Activated T-cell treated with anti-CD3 and anti-CD28 coated beads for 48 hours (primary cell): Measurements from ENCODE around the gene MTRF1.
"Not testable (repeated sequence)": the region's sequence is repeated elsewhere in the genome, so short reads cannot be mapped to it uniquely, and the experiment has no call there.

ENCODE experiments used
- DNase-seq: peaks from one replicate; pipeline ENCODE4 v3.0.0-alpha.2; 2020; ENCODE audit warnings: low read depth

Gene MTRF1

GRCh38 chr13:41279156-41279555 lies 15.8 kb upstream of the MTRF1 start:
- DNase-seq = not testable (repeated sequence)

GRCh38 chr13:41276824-41277223 lies 13.4 kb upstream of the MTRF1 start:
- no peak for DNase-seq

GRCh38 chr13:41274881-41275280 lies 11.5 kb upstream of the MTRF1 start:
- no peak for DNase-seq

- DNase-seq = no peak
Measured at GRCh38 chr13:41273831-41274441, 10.6 kb upstream of the MTRF1 start.

GRCh38 chr13:41271456-41272285 lies 8.3 kb upstream of the MTRF1 start:
- DNase-seq = no peak

- DNase-seq = no peak
Measured at GRCh38 chr13:41268764-41269163, 5.4 kb upstream of the MTRF1 start.

GRCh38 chr13:41267106-41267505 lies 3.7 kb upstream of the MTRF1 start:
- DNase-seq = no peak

GRCh38 chr13:41259875-41260501 lies 3.4 kb downstream of the MTRF1 start:
- DNase-seq = no peak

GRCh38 chr13:41257535-41257934 lies 5.8 kb downstream of the MTRF1 start:
- no peak for DNase-seq

GRCh38 chr13:41254902-41255301 lies 8.5 kb downstream of the MTRF1 start:
- no peak for DNase-seq

- no peak for DNase-seq
Measured at GRCh38 chr13:41250993-41251392, 12.4 kb downstream of the MTRF1 start.

GRCh38 chr13:41246969-41247680 lies 16.3 kb downstream of the MTRF1 start:
- DNase-seq = no peak

GRCh38 chr13:41244556-41244955 lies 18.8 kb downstream of the MTRF1 start:
- no peak for DNase-seq

- no peak for DNase-seq
Measured at GRCh38 chr13:41241626-41242025, 21.8 kb downstream of the MTRF1 start.

- no peak for DNase-seq
Measured at GRCh38 chr13:41236369-41236768, 27.0 kb downstream of the MTRF1 start.

- DNase-seq = no peak
Measured at GRCh38 chr13:41232578-41233480, 30.5 kb downstream of the MTRF1 start.

- no peak for DNase-seq
Measured at GRCh38 chr13:41231786-41232185, 31.6 kb downstream of the MTRF1 start.

GRCh38 chr13:41231025-41231677 lies 32.2 kb downstream of the MTRF1 start:
- no peak for DNase-seq

GRCh38 chr13:41229356-41229755 lies 34.0 kb downstream of the MTRF1 start:
- no peak for DNase-seq

GRCh38 chr13:41224113-41225110 lies 39.0 kb downstream of the MTRF1 start:
- no peak for DNase-seq
